Activated CD8-positive, alpha-beta T cell treated with anti-CD3 and anti-CD28 coated beads for 36 hours (primary cell): ENCODE data around the gene BCL11B. TPM values are rescaled to one million over a fixed set of nuclear protein-coding genes. Genes with fewer than 3 reads are reported as not detected.
A peak's percentile ranks its signal among the peaks of the same experiment; 100 is the strongest.

Experiments
- ATAC-seq: fragments of 200-7000 bp; cut with Tn5 transposase; one replicate; pipeline ENCODE4 v1.10.0; 2021; ENCODE audit warnings: mild to moderate bottlenecking, moderate library complexity
- CTCF ChIA-PET: fragments of 350-600 bp; sonication (Branson Sonifier 250); formaldehyde crosslinking; loops from one replicate; lab custom pipeline; 2021; ENCODE audit warnings: antibody characterized with exemption; lab: Charles Lee
- POLR2A ChIA-PET: fragments of 350-600 bp; sonication (Branson Sonifier 250); formaldehyde crosslinking; loops from one replicate; lab custom pipeline; 2021; ENCODE audit warnings: antibody characterized with exemption; lab: Charles Lee
- DNase-seq: peaks from one replicate; pipeline ENCODE4 v3.0.0-alpha.2; 2020
- H3K27ac Mint-ChIP-seq: one replicate; pipeline ENCODE4 v1.8.0; 2021; ENCODE audit warnings: mild to moderate bottlenecking, mixed read lengths
- H3K27me3 Mint-ChIP-seq: one replicate; pipeline ENCODE4 v1.8.0; 2021; ENCODE audit warnings: mixed read lengths
- H3K36me3 Mint-ChIP-seq: one replicate; pipeline ENCODE4 v1.8.0; 2021; ENCODE audit warnings: low read depth, mixed read lengths
- H3K4me1 Mint-ChIP-seq: one replicate; pipeline ENCODE4 v1.8.0; 2021; ENCODE audit warnings: low read depth, mixed read lengths
- H3K4me3 Mint-ChIP-seq: one replicate; pipeline ENCODE4 v1.8.0; 2021; ENCODE audit warnings: mild to moderate bottlenecking, moderate library complexity, mixed read lengths
- H3K9me3 Mint-ChIP-seq: one replicate; pipeline ENCODE4 v1.8.0; 2021; ENCODE audit warnings: mixed read lengths
- CTCF ChIP-seq: fragments of 200-600 bp; IDR thresholded peaks from one replicate; pipeline ENCODE4 v1.8.0; 2022; ENCODE audit warnings: antibody characterized with exemption, mild to moderate bottlenecking
- intact Hi-C: fragments of 100-400 bp; cut with micrococcal nuclease; formaldehyde crosslinking; loops from one replicate; pipeline ENCODE4 v1.10.0; 2022
- total RNA-seq, 2 experiments: library from RNA; stranded (reverse); gene quantifications; one replicate each; pipeline ENCODE4 v1.2.3, GENCODE V29; 2021

Gene BCL11B
- total RNA-seq, 2 experiments from 2014 or later: 48.5 to 53.0 TPM

GRCh38 chr14:99166506-99166905 is 105.5 kb downstream of the BCL11B start:
- Mint-ChIP-seq H3K27me3 (no peaks in the 10 kb centered on the region), H3K27ac (peak overlapping the region; percentile 53), H3K36me3 (peaks cover 20% of the 10 kb centered on the region), H3K4me3 (no peak overlapping the region), H3K4me1 (peaks cover 36% of the 10 kb centered on the region), H3K9me3 (peaks cover 11% of the 10 kb centered on the region)
- DNase-seq (no peak), ATAC-seq (peak; percentile 7)
- TF ChIP-seq CTCF: no peak
- POLR2A ChIA-PET: interaction anchor here (0.7 kb wide), 1 partner anchor 12 kb away, joined by 3 read pairs; no protein-coding TSS in a partner anchor
- CTCF ChIA-PET: no interaction called here
- intact Hi-C loops: no loop called here

GRCh38 chr14:99164712-99165111 is 107.3 kb downstream of the BCL11B start:
- no peak for TF ChIP-seq CTCF
- Mint-ChIP-seq H3K4me3 (no peak overlapping the region), H3K36me3 (peaks cover 17% of the 10 kb centered on the region), H3K9me3 (peaks cover 11% of the 10 kb centered on the region), H3K4me1 (peaks cover 35% of the 10 kb centered on the region), H3K27me3 (no peaks in the 10 kb centered on the region), H3K27ac (no peak overlapping the region)
- ChIA-PET POLR2A (interaction anchor here (0.6 kb wide), 1 partner anchor 219 kb away, joined by 3 read pairs; no protein-coding TSS in a partner anchor), CTCF (no interaction called here)
- DNase-seq: no peak
- intact Hi-C loops: no loop called here
- no peak for ATAC-seq

- ChIA-PET CTCF (interaction anchor here (0.7 kb wide), 1 partner anchor 250 kb away, joined by 3 read pairs; no protein-coding TSS in a partner anchor), POLR2A (interaction anchor here (0.6 kb wide), 1 partner anchor 62 kb away, joined by 3 read pairs; no protein-coding TSS in a partner anchor)
- Mint-ChIP-seq H3K27ac (no peak overlapping the region), H3K4me3 (no peak overlapping the region), H3K36me3 (peaks cover 16% of the 10 kb centered on the region), H3K27me3 (no peaks in the 10 kb centered on the region), H3K9me3 (peaks cover 11% of the 10 kb centered on the region), H3K4me1 (peaks cover 29% of the 10 kb centered on the region)
- no peak for TF ChIP-seq CTCF
- intact Hi-C loops: no loop called here
- DNase-seq (no peak), ATAC-seq (peak; percentile 32)
These were observed 108.6 kb downstream of the BCL11B start for GRCh38 chr14:99163446-99163845.

- Mint-ChIP-seq H3K27me3 (no peaks in the 10 kb centered on the region), H3K36me3 (peaks cover 9% of the 10 kb centered on the region), H3K4me3 (no peak overlapping the region), H3K4me1 (peaks cover 24% of the 10 kb centered on the region), H3K27ac (no peak overlapping the region), H3K9me3 (peaks cover 8% of the 10 kb centered on the region)
- ChIA-PET CTCF (no interaction called here), POLR2A (interaction anchor here (1.3 kb wide), 1 partner anchor 9 kb away, joined by 6 read pairs; no protein-coding TSS in a partner anchor)
- DNase-seq (no peak), ATAC-seq (no peak)
- no peak for TF ChIP-seq CTCF
- intact Hi-C loops: no loop called here
These were observed 112.4 kb downstream of the BCL11B start for GRCh38 chr14:99159341-99160340.
